ENCODE measurements around the gene ZMYM4. TPM values are rescaled to one million over a fixed set of nuclear protein-coding genes. Genes with fewer than 3 reads are reported as not detected.
A peak's percentile ranks its signal among the peaks of the same experiment; 100 is the strongest.

ZMYM4 gene
- polyA plus RNA-seq, 3 donors: 12.3 to 31.8 (median 26.0) TPM

- Histone ChIP-seq H3K36me3 (replicated peaks in 1 of 2; ENCODE audit: control insufficient read depth in 1 of 2, insufficient read depth in 2 of 2, low read length in 2 of 2) (peaks cover 4 to 20% of the 10 kb centered on the region in 2 donors), H3K9ac (ENCODE audit: insufficient read depth, low read length, poor library complexity, severe bottlenecking) (no peak overlapping the region), H2AFZ (ENCODE audit: insufficient read depth, low read depth, low read length, poor library complexity, severe bottlenecking) (no peak overlapping the region), H3K4me1 (ENCODE audit: control insufficient read depth in 1 of 2, insufficient read depth in 2 of 2, low read length in 2 of 2) (peaks cover 0 to 13% of the 10 kb centered on the region in 2 donors), H3K9me3 (replicated peaks in 1 of 2; ENCODE audit: control insufficient read depth in 1 of 2, insufficient read depth in 1 of 2, low read length in 2 of 2) (peaks cover 7% of the 10 kb centered on the region in 2 donors), H4K20me1 (ENCODE audit: insufficient read depth, low read length) (peaks cover 38% of the 10 kb centered on the region), H3K27ac (ENCODE audit: low read depth in 1 of 2, low read length in 2 of 2) (peak overlapping the region in 1 of 2 donors; percentile 38), H3K4me2 (replicated peaks; ENCODE audit: extremely low read depth, low read length, poor library complexity, severe bottlenecking) (no peak overlapping the region), H3K79me2 (ENCODE audit: insufficient read depth, low read length) (peaks cover 90% of the 10 kb centered on the region), H3K27me3 (ENCODE audit: control insufficient read depth in 2 of 2, insufficient read depth in 2 of 2, low read length in 2 of 2) (no peaks in the 10 kb centered on the region), H3K4me3 (replicated peaks in 1 of 3; ENCODE audit: low read depth in 2 of 3, low read length in 3 of 3) (no peak overlapping the region)
- no CpG with 5 or more reads among the region's 1 CpG for WGBS (ENCODE audit: insufficient coverage)
- no peak for DNase-seq
- intact Hi-C loops (cut with micrococcal nuclease): no loop called here
- Mint-ChIP-seq H3K36me3 (peaks cover 13 to 50% of the 10 kb centered on the region in 2 donors), H3K4me1 (peaks cover 28% of the 10 kb centered on the region), H3K4me3 (no peak overlapping the region), H3K27me3 (ENCODE audit: low read depth in 3 of 3) (peaks cover 0 to 2% (median 0%) of the 10 kb centered on the region in 3 donors), H3K27ac (peak overlapping the region; percentile 1 to 76 (median 62)), H3K9me3 (peaks cover 3 to 20% (median 7%) of the 10 kb centered on the region in 7 donors)
- no peak for TF ChIP-seq CTCF (IDR thresholded peaks at IDR 0.05)
Measured at GRCh38 chr1:35279555-35279904, 11.0 kb downstream of the ZMYM4 start.

- H3K36me3 Mint-ChIP-seq: peaks cover 13 to 55% of the 10 kb centered on the region in 2 donors
- peaks cover 0 to 13% of the 10 kb centered on the region in 2 donors for H3K4me1 ChIP-seq (ENCODE audit: control insufficient read depth in 1 of 2, insufficient read depth in 2 of 2, low read length in 2 of 2)
- DNase-seq: no peak
- no peaks in the 10 kb centered on the region for H3K27me3 ChIP-seq (ENCODE audit: control insufficient read depth in 2 of 2, insufficient read depth in 2 of 2, low read length in 2 of 2)
- no CpG with 5 or more reads among the region's 1 CpG for WGBS (ENCODE audit: insufficient coverage)
- H3K4me2 ChIP-seq (replicated peaks; ENCODE audit: extremely low read depth, low read length, poor library complexity, severe bottlenecking): no peak overlapping the region
- H3K9me3 Mint-ChIP-seq: peaks cover 6 to 25% (median 9%) of the 10 kb centered on the region in 7 donors
- peaks cover 7% of the 10 kb centered on the region in 2 donors for H3K9me3 ChIP-seq (replicated peaks in 1 of 2; ENCODE audit: control insufficient read depth in 1 of 2, insufficient read depth in 1 of 2, low read length in 2 of 2)
- peaks cover 90% of the 10 kb centered on the region for H3K79me2 ChIP-seq (ENCODE audit: insufficient read depth, low read length)
- peaks cover 0 to 2% (median 0%) of the 10 kb centered on the region in 3 donors for H3K27me3 Mint-ChIP-seq (ENCODE audit: low read depth in 3 of 3)
- H4K20me1 ChIP-seq (ENCODE audit: insufficient read depth, low read length): peaks cover 36% of the 10 kb centered on the region
- H3K9ac ChIP-seq (ENCODE audit: insufficient read depth, low read length, poor library complexity, severe bottlenecking): no peak overlapping the region
- intact Hi-C loops (cut with micrococcal nuclease): no loop called here
- peaks cover 33% of the 10 kb centered on the region for H3K4me1 Mint-ChIP-seq
- no peak for TF ChIP-seq CTCF (IDR thresholded peaks at IDR 0.05)
- no peak overlapping the region for H2AFZ ChIP-seq (ENCODE audit: insufficient read depth, low read depth, low read length, poor library complexity, severe bottlenecking)
- H3K4me3 Mint-ChIP-seq: no peak overlapping the region
- peak overlapping the region in 1 of 2 donors; percentile 30 for H3K27ac ChIP-seq (ENCODE audit: low read depth in 1 of 2, low read length in 2 of 2)
- H3K4me3 ChIP-seq (replicated peaks in 1 of 3; ENCODE audit: low read depth in 2 of 3, low read length in 3 of 3): no peak overlapping the region
- H3K36me3 ChIP-seq (replicated peaks in 1 of 2; ENCODE audit: control insufficient read depth in 1 of 2, insufficient read depth in 2 of 2, low read length in 2 of 2): peaks cover 4 to 22% of the 10 kb centered on the region in 2 donors
- H3K27ac Mint-ChIP-seq: peak overlapping the region in 5 of 7 donors; percentile 58 to 77 (median 70)
Measured at GRCh38 chr1:35280006-35280405, 11.5 kb downstream of the ZMYM4 start.

Data from CD14-positive monocyte (primary cell).